Esophagus squamous epithelium (tissue), 5 donors: ENCODE results near the gene CHKB. TPM values are rescaled to one million over a fixed set of nuclear protein-coding genes. Genes with fewer than 3 reads are reported as not detected.
"Not testable (repeated sequence)": the region's sequence is repeated elsewhere in the genome, so short reads cannot be mapped to it uniquely, and the experiment has no call there.

Experiments used
- DNase-seq: peaks from one replicate; lab custom pipeline; 2025; lab: John Stamatoyannopoulos, UW
- H3K27ac ChIP-seq, 4 donors: fragments of 200-600 bp; sonication (generic); one replicate each; pipeline ENCODE4 v1.5.1; 2016 to 2019; ENCODE audit warnings: mild to moderate bottlenecking in 1 of 4
- H3K27me3 ChIP-seq, 4 donors: fragments of 200-600 bp; sonication (generic); 1 replicate in 3 of 4; 2 replicates in 1 of 4; pipeline versions ENCODE4 v1.5.1 to v1.6.0; 2017 to 2021; ENCODE audit warnings: antibody characterized with exemption in 1 of 4
- H3K36me3 ChIP-seq, 3 donors: fragments of 200-600 bp; sonication (generic); one replicate each; pipeline ENCODE4 v1.5.1; 2016 to 2019
- H3K4me1 ChIP-seq, 3 donors: fragments of 200-600 bp; sonication (generic); one replicate each; pipeline ENCODE4 v1.5.1; 2017 to 2019
- H3K4me3 ChIP-seq, 4 donors: fragments of 200-600 bp; sonication (generic); 1 replicate in 3 of 4; 2 replicates in 1 of 4; pipeline ENCODE4 v1.5.1; 2016 to 2019; ENCODE audit warnings: mild to moderate bottlenecking in 2 of 4, moderate library complexity in 1 of 4
- H3K9me3 ChIP-seq, 3 donors: fragments of 200-600 bp; sonication (generic); one replicate each; pipeline ENCODE4 v1.5.1; 2016 to 2019
- CTCF ChIP-seq, 6 experiments: fragments of 450-650 bp in 4 of 6; fragments of 200-600 bp in 2 of 6; sonication (generic) in 2 of 6; IDR thresholded peaks; one replicate each; pipeline ENCODE4 v1.5.1; 2016 to 2019; ENCODE audit warnings: antibody characterized with exemption in 6 of 6, mild to moderate bottlenecking in 4 of 6, moderate library complexity in 4 of 6
- POLR2A ChIP-seq, 4 donors: fragments of 450-650 bp; IDR thresholded peaks; one replicate each; pipeline ENCODE4 v1.6.1; 2017; ENCODE audit warnings: antibody characterized with exemption in 4 of 4, mild to moderate bottlenecking in 4 of 4, moderate library complexity in 3 of 4
- WGBS, 2 donors: methylation state at CpG; one replicate each; pipeline ENCODE4 v1.1.5; 2018; 5-methylcytosine and 5-hydroxymethylcytosine counted together
- intact Hi-C: fragments of 100-400 bp; cut with DNase I; formaldehyde crosslinking; loops from one replicate; pipeline ENCODE4 v1.15.0; 2022
- total RNA-seq, 4 donors: library from RNA; depleted of rRNA; stranded (reverse); fragments of >200 nt; gene quantifications; one replicate each; pipeline ENCODE4 v1.1.0, GENCODE V29; 2016
- donor health status: DM: yes; HTN: yes; CAD: no.

The CHKB gene
- total RNA-seq, 4 donors from 2014 or later: 16.7 to 51.2 (median 35.4) TPM

DNA sequence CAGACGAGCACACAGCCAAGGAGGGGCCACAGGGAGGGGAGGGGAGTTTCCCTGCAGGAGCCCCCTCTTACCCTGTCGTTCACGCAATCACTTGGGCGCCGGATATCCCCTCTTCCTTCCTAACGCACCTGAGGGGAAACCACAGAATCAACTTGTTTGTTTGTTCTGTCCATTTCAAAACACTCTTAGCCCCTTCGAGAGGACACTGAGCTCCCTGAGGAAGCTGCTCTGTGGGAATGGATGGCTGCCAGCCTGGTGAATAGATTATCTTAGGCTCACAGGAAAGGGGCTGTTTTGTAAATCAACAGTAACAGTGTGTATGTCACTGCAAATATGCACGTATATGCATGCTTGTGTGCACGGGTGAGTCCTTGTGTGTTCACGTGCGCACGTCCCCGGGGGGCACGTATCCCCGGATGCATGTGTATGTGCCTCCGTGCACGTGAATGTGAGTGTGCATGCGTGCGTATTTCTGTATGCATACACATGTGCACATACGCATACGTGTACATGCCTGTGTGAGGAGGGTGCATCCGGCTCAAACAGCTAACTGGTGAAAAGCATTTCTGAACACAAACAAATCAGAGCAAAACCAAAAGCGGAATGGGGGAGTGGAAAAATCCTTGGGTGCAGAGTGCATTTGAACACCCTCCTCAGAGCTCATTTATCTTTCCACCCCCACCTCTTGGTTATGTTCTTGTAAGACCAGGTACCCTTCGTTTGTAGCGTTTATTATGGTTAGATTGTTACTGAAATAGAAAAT lies 38.1 kb upstream of the CHKB start:
- Histone ChIP-seq H3K4me1 (peaks cover 19 to 40% (median 24%) of the 10 kb centered on the region in 3 donors), H3K36me3 (peaks cover 4 to 17% (median 10%) of the 10 kb centered on the region in 3 donors)

GRCh38 chr22:50614296-50614695 lies 31.6 kb upstream of the CHKB start:
- Histone ChIP-seq H3K4me1 (peaks cover 0 to 15% (median 6%) of the 10 kb centered on the region in 3 donors), H3K27me3 (peaks cover 0 to 40% (median 0%) of the 10 kb centered on the region in 4 donors)
- not testable (repeated sequence) for H3K9me3 ChIP-seq, H3K36me3 ChIP-seq, H3K4me3 ChIP-seq, H3K27ac ChIP-seq, DNase-seq
- WGBS, 2 donors: 60 to 81% methylated on average over 3 of the region's 3 CpGs
- intact Hi-C loops: loop anchor here (10.0 kb wide), 1 partner anchor 89 kb away; the partner anchor contains the start of gene SCO2

More for the DNA sequence above, 38.1 kb upstream of the CHKB start:
- peaks cover 0 to 15% (median 0%) of the 10 kb centered on the region in 4 donors for H3K27me3 ChIP-seq
- TF ChIP-seq POLR2A (IDR thresholded peaks at IDR 0.05): no peak
- TF ChIP-seq CTCF (IDR thresholded peaks at IDR 0.05): peak in 2 of 6 experiments; percentile 86 to 87
- peak overlapping the region; percentile 5 to 54 (median 35) for H3K4me3 ChIP-seq
- no peaks in the 10 kb centered on the region for H3K9me3 ChIP-seq
- WGBS, 2 donors: 4 to 6% methylated on average over 15 to 22 of the region's 25 CpGs
- H3K27ac ChIP-seq: peak overlapping the region; percentile 84 to 91 (median 88)
- intact Hi-C loops: no loop called here
- no peak for DNase-seq

DNA sequence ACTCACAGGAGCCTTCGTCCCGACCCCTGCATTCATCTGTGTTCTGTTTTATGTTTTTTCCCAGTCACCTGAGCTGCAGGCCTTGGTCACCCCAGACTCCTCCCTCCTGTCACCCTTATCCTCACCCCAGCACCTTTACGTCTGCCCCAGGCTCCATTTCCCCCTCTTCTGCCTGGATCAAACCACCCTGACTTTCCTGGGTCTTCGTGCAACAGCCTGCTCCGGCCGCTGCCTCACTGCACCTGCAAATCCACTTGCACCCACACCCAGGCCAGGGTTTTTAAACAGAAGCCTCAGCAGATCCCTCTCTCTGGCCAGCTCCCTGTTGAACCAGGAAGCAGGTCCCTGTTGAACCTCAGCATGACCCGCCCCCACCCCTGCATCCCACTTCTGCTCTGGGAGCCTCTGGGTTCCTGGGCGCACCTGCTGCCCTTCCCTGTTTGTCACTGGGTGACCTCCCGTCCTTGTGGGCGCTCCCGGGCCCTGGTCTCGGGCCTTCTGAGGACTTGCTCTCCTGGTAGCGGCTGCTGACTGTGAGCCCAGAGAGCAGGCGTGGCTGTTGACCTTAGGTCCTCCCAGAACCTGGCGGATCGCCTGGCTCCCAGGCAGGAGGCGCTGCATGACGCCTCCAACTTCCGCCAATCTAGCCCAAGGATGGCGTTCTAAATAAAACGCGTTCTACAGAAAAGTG lies 30.8 kb upstream of the CHKB start:
- H3K9me3 ChIP-seq: no peaks in the 10 kb centered on the region
- no peaks in the 10 kb centered on the region for H3K36me3 ChIP-seq
- intact Hi-C loops: loop anchor here (10.0 kb wide), 1 partner anchor 89 kb away; the partner anchor contains the start of gene SCO2
- 69 to 76% methylated on average over 8 to 14 of the region's 22 CpGs for WGBS, 2 donors
- peaks cover 0 to 40% (median 0%) of the 10 kb centered on the region in 4 donors for H3K27me3 ChIP-seq
- H3K27ac ChIP-seq: peak overlapping the region in 3 of 4 donors; percentile 50 to 73 (median 61)
- H3K4me3 ChIP-seq: no peak overlapping the region
- no peak for DNase-seq
- peaks cover 0 to 15% (median 6%) of the 10 kb centered on the region in 3 donors for H3K4me1 ChIP-seq
- peak in 1 of 4 donors; percentile 9 for TF ChIP-seq POLR2A (IDR thresholded peaks at IDR 0.05)
- TF ChIP-seq CTCF (IDR thresholded peaks at IDR 0.05): peak in 1 of 6 experiments; percentile 29

DNA sequence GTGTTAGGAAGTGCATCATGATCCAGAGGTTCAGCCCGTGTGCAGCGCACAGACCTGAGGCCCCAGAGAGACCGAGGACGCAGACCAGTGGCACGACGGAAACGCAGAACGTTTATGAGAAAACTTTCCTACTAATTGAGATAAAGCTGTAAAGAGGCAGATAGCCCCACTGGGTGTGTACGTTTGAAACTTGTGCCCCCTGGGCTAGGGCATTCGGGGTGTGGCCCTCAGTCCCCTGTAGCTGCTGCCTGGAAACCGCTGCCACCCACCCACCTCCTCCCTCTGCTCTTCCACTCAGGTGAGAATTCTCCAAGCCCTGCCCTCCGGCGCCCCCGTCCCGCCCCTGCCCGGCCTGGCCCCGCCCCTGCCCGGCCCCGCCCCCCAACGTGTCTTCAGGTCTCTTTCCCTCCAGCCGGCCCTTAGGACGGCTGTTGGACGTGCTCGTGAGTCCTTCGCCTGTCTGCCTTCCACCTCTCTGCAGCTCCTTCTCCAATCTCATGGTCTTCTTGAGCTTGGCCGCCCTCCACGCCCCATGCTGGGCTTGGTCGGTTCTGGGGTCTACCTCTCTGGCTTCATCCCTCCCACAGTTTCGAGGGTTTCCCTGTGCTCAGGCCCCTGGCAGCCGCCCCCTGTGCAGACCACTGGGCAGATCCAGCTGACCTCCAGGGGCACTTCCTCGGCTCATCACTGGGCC lies 30.0 kb upstream of the CHKB start:
- Histone ChIP-seq H3K9me3 (no peaks in the 10 kb centered on the region), H3K36me3 (no peaks in the 10 kb centered on the region), H3K27ac (peak overlapping the region in 3 of 4 donors; percentile 50 to 73 (median 61)), H3K4me3 (no peak overlapping the region), H3K4me1 (peaks cover 0 to 15% (median 6%) of the 10 kb centered on the region in 3 donors), H3K27me3 (peaks cover 0 to 46% (median 0%) of the 10 kb centered on the region in 4 donors)
- TF ChIP-seq CTCF (IDR thresholded peaks at IDR 0.05) (no peak), POLR2A (IDR thresholded peaks at IDR 0.05) (no peak)
- 44 to 50% methylated on average over 12 to 20 of the region's 31 CpGs for WGBS, 2 donors
- intact Hi-C loops: loop anchor here (10.0 kb wide), 1 partner anchor 88 kb away; the partner anchor contains the start of gene SCO2
- no peak for DNase-seq

DNA sequence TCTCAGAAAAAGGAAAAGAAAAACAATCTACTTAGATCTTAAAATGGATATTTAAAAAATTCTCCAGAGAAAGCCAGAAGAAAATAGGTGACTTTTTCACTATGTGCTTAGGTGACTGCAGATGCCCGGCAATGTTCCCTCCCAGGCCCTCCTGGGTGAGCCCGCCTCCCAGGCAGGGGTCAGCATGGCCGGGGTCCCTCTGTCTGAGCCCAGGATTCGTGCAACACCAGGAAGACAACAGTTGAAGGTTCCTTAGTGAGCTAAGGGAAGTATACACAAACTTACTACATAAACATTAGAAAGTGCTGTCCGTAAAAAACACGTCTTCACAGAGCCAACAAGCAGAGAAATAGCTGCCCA lies 29.5 kb upstream of the CHKB start:
- Histone ChIP-seq H3K4me3 (no peak overlapping the region), H3K27me3 (peaks cover 0 to 51% (median 0%) of the 10 kb centered on the region in 4 donors), H3K4me1 (peaks cover 0 to 15% (median 6%) of the 10 kb centered on the region in 3 donors), H3K27ac (no peak overlapping the region), H3K36me3 (no peaks in the 10 kb centered on the region), H3K9me3 (no peaks in the 10 kb centered on the region)
- intact Hi-C loops: loop anchor here (10.0 kb wide), 1 partner anchor 87 kb away; the partner anchor contains the start of gene SCO2
- WGBS, 2 donors: 44 to 55% methylated on average over 6 of the region's 6 CpGs
- DNase-seq: no peak
- TF ChIP-seq CTCF (IDR thresholded peaks at IDR 0.05) (no peak), POLR2A (IDR thresholded peaks at IDR 0.05) (no peak)
